HEK293T (cell line): ENCODE data around the gene ZNF467.

Experiments used
- BHLHE40 ChIP-seq: fragments of 450-650 bp; IDR thresholded peaks from 2 replicates; pipeline ENCODE4 v1.6.1; 2016; ENCODE audit warnings: mild to moderate bottlenecking, moderate library complexity, borderline replicate concordance
- TARDBP ChIP-seq: fragments of 450-650 bp; IDR thresholded peaks from 2 replicates; pipeline ENCODE4 v1.6.1; 2016

- TF ChIP-seq TARDBP (no peak), BHLHE40 (no peak)
Measured at GRCh38 chr7:149808311-149808710, 34.9 kb upstream of the ZNF467 start.
